K562 (cell line): Measurements from ENCODE around the gene MAGI3. TPM values are rescaled to one million over a fixed set of nuclear protein-coding genes. Genes with fewer than 3 reads are reported as not detected.
A peak's percentile ranks its signal among the peaks of the same experiment; 100 is the strongest.

Source experiments
- ATAC-seq: fragments of 200-7000 bp; cut with Tn5 transposase; 3 replicates; pipeline ENCODE4 v1.9.1; 2020; ENCODE audit warnings: moderate library complexity
- BruUV-seq: library from RNA; stranded (reverse); fragments of 400-500 nt; replicated peaks from 2 replicates; lab custom pipeline; 2021; lab: Mats Ljungman, UMichigan
- CTCF ChIA-PET: fragments of 300-600 bp; formaldehyde crosslinking; extraction: SDS; loops from one replicate; lab custom pipeline; 2021; ENCODE audit warnings: low intra/inter-chr PET ratio; lab: Yijun Ruan, JAX
- POLR2A ChIA-PET: fragments of 300-600, 350-650 bp; sonication (Branson Sonifier 250); formaldehyde crosslinking; extraction: SDS; loops from one replicate; lab custom pipeline; 2021; ENCODE audit warnings: antibody characterized with exemption, inconsistent platforms; lab: Yijun Ruan, JAX
- DNase-seq, 4 experiments: peaks; one replicate each; pipeline versions ENCODE4 v3.0.0 to v3.0.0-alpha.2; 2011 to 2018; ENCODE audit warnings: low spot score in 3 of 4, mixed read lengths in 3 of 4; ENCODE audit errors: extremely low read depth in 1 of 4
- FAIRE-seq: peaks from 2 replicates; lab custom pipeline; 2011; peaks lifted over from hg19 to GRCh38; lab: Jason Lieb, UNC
- H2AFZ ChIP-seq: 2 replicates; pipeline ENCODE4 v1.6.0; 2011; ENCODE audit warnings: low read depth, low read length, control low read depth, inconsistent platforms
- H3K27ac ChIP-seq: fragments of 200-600 bp; 3 replicates; pipeline ENCODE4 v1.8.0; 2011; ENCODE audit warnings: low read depth, mild to moderate bottlenecking, control low read depth, inconsistent platforms, low read length, moderate library complexity, mixed read lengths; ENCODE audit errors: extremely low read depth
- H3K27me3 ChIP-seq, 2 experiments: fragments of 300-600 bp in 1 of 2; 2 replicates in 1 of 2; 3 replicates in 1 of 2; pipeline versions ENCODE4 v1.6.0 to v1.8.0; 2011; ENCODE audit warnings: inconsistent platforms in 2 of 2, low read length in 2 of 2, mild to moderate bottlenecking in 1 of 2, mixed read lengths in 1 of 2, moderate library complexity in 1 of 2; ENCODE audit not compliant: control insufficient read depth in 2 of 2, insufficient read depth in 2 of 2
- H3K36me3 ChIP-seq: fragments of 300-600 bp; 3 replicates; pipeline ENCODE4 v1.8.0; 2011; ENCODE audit warnings: mild to moderate bottlenecking, low read length, inconsistent platforms; ENCODE audit not compliant: control insufficient read depth, insufficient read depth
- H3K4me1 ChIP-seq, 2 experiments: fragments of 200-600 bp in 1 of 2; replicated peaks in 1 of 2; 2 replicates in 1 of 2; 3 replicates in 1 of 2; pipeline versions ENCODE4 v1.5.1 to v1.8.0; 2011; ENCODE audit warnings: inconsistent platforms in 2 of 2, low read length in 2 of 2, mild to moderate bottlenecking in 1 of 2, mixed read lengths in 1 of 2, moderate library complexity in 1 of 2; ENCODE audit not compliant: control insufficient read depth in 2 of 2, insufficient read depth in 2 of 2
- H3K4me2 ChIP-seq: 2 replicates; pipeline ENCODE4 v1.6.1; 2011; ENCODE audit warnings: low read length, control low read depth, inconsistent platforms, mixed read lengths; ENCODE audit not compliant: insufficient read depth
- H3K4me3 ChIP-seq: fragments of 200-600 bp; sonication (generic), shearing (Covaris generic); 2 replicates; pipeline ENCODE4 v1.5.1; 2016; ENCODE audit warnings: control low read depth, inconsistent platforms
- H3K79me2 ChIP-seq: fragments of 200-600 bp; 3 replicates; pipeline ENCODE4 v1.8.0; 2011; ENCODE audit warnings: low read length, inconsistent platforms; ENCODE audit not compliant: control insufficient read depth, insufficient read depth
- H3K9ac ChIP-seq, 2 experiments: 2 replicates each; pipeline versions ENCODE4 v1.6.0 to v1.6.1; 2011; ENCODE audit warnings: low read depth in 2 of 2, low read length in 2 of 2, control low read depth in 1 of 2, inconsistent platforms in 1 of 2, mild to moderate bottlenecking in 1 of 2, mixed read lengths in 1 of 2; ENCODE audit not compliant: insufficient read depth in 1 of 2
- H3K9me1 ChIP-seq: one replicate; pipeline ENCODE4 v1.6.0; 2011; ENCODE audit warnings: inconsistent platforms, mild to moderate bottlenecking, low read length, moderate library complexity; ENCODE audit not compliant: control insufficient read depth, insufficient read depth
- H3K9me3 ChIP-seq: replicated peaks from 2 replicates; pipeline ENCODE4 v1.5.1; 2011; ENCODE audit warnings: low read depth, low read length, inconsistent platforms; ENCODE audit not compliant: control insufficient read depth, insufficient read depth
- H4K20me1 ChIP-seq: replicated peaks from 2 replicates; pipeline ENCODE4 v1.6.1; 2011; ENCODE audit warnings: low read length, inconsistent platforms, mixed read lengths; ENCODE audit not compliant: control insufficient read depth, insufficient read depth
- ATF7 ChIP-seq: fragments of 450-650 bp; IDR thresholded peaks from 2 replicates; pipeline ENCODE4 v1.7.1; 2014; ENCODE audit warnings: mild to moderate bottlenecking, moderate library complexity
- BRCA1 ChIP-seq, 2 experiments: fragments of 450-650 bp in 1 of 2; sonication (generic) in 1 of 2; formaldehyde crosslinking in 1 of 2; IDR thresholded peaks; 2 replicates each; pipeline versions ENCODE4 v1.5.0 to v1.6.1; 2017 to 2020; ENCODE audit warnings: mild to moderate bottlenecking in 1 of 2, missing genetic modification reagents in 1 of 2
- CBFA2T2 ChIP-seq: fragments of 450-650 bp; conservative IDR thresholded peaks from 2 replicates; pipeline ENCODE4 v1.6.1; 2017; ENCODE audit warnings: mild to moderate bottlenecking
- FOXP4 ChIP-seq: sonication (generic); formaldehyde crosslinking; IDR thresholded peaks from 2 replicates; pipeline ENCODE4 v1.8.0; 2022; ENCODE audit warnings: mild to moderate bottlenecking, missing genetic modification reagents, borderline replicate concordance
- JUND ChIP-seq, 2 experiments: IDR thresholded peaks; 2 replicates in 1 of 2; 3 replicates in 1 of 2; pipeline ENCODE4 v1.6.1; 2011; ENCODE audit warnings: borderline replicate concordance in 2 of 2, low read depth in 2 of 2, low read length in 2 of 2, improper control_type of control experiment in 1 of 2, missing biosample characterization in 1 of 2, missing genetic modification characterization in 1 of 2, missing genetic modification reagents in 1 of 2
- KLF13 ChIP-seq: fragments of 450-650 bp; IDR thresholded peaks from 2 replicates; pipeline ENCODE4 v1.6.1; 2016; ENCODE audit warnings: missing genetic modification characterization, low read depth, mild to moderate bottlenecking, missing compliant biosample characterization, moderate library complexity, borderline replicate concordance
- MAX ChIP-seq: sonication (generic); formaldehyde crosslinking; IDR thresholded peaks from 2 replicates; pipeline ENCODE4 v1.9.0; 2022; ENCODE audit warnings: mild to moderate bottlenecking, missing genetic modification reagents
- MEIS2 ChIP-seq: fragments of 450-650 bp; IDR thresholded peaks from 2 replicates; pipeline ENCODE4 v1.6.1; 2014; ENCODE audit warnings: mild to moderate bottlenecking; ENCODE audit not compliant: partially characterized antibody
- NFIC ChIP-seq: fragments of 450-650 bp; IDR thresholded peaks from 2 replicates; pipeline ENCODE4 v1.6.1; 2017; ENCODE audit warnings: mild to moderate bottlenecking, inconsistent platforms
- PHB2 ChIP-seq: fragments of 450-650 bp; IDR thresholded peaks from 2 replicates; pipeline ENCODE4 v1.6.1; 2017; ENCODE audit warnings: low read depth
- PRPF4 ChIP-seq: fragments of 200-400 bp; formaldehyde crosslinking; IDR thresholded peaks from one replicate; pipeline ENCODE4 v1.6.1; 2017; ENCODE audit warnings: low read length, low read depth, mild to moderate bottlenecking; ENCODE audit not compliant: insufficient read depth, poor library complexity, severe bottlenecking
- RNF2 ChIP-seq: sonication (generic); IDR thresholded peaks from 2 replicates; pipeline ENCODE4 v1.6.1; 2016
- XRCC3 ChIP-seq: fragments of 450-650 bp; IDR thresholded peaks from 2 replicates; pipeline ENCODE4 v1.6.1; 2017; ENCODE audit warnings: mild to moderate bottlenecking, moderate library complexity
- XRCC4 ChIP-seq: IDR thresholded peaks from one replicate; pipeline ENCODE4 v1.6.1; 2011; ENCODE audit not compliant: insufficient read depth, insufficient read length; ENCODE audit errors: extremely low read depth
- ZKSCAN8 ChIP-seq: fragments of 200-800 bp; sonication (Bioruptor generic); IDR thresholded peaks from 2 replicates; pipeline ENCODE4 v1.6.1; 2016; ENCODE audit warnings: missing genetic modification characterization, missing compliant biosample characterization
- ZNF239 ChIP-seq: fragments of 250-450 bp; sonication (Bioruptor Pico); IDR thresholded peaks from 2 replicates; pipeline ENCODE4 v1.4.0; 2020; ENCODE audit warnings: mild to moderate bottlenecking
- ZNF316 ChIP-seq: fragments of 450-650 bp; IDR thresholded peaks from 2 replicates; pipeline ENCODE4 v1.6.1; 2016
- WGBS: fragments of 100-300 bp; shearing (Covaris generic); methylation state at CpG from one replicate; pipeline ENCODE4 v1.1.6; 2016; ENCODE audit warnings: low coverage, mixed read lengths; ENCODE audit not compliant: insufficient coverage; ENCODE audit errors: missing lambda C conversion rate; 5-methylcytosine and 5-hydroxymethylcytosine counted together
- in situ Hi-C: fragments of 300-500 bp; cut with MboI; formaldehyde crosslinking; loops from 4 replicates; pipeline ENCODE4 v1.15.0; 2018; ENCODE audit warnings: inconsistent platforms, mixed read lengths
- intact Hi-C: fragments of 100-400 bp; cut with micrococcal nuclease; formaldehyde crosslinking; loops from 2 replicates; pipeline ENCODE4 v1.14.2; 2022
- polyA plus RNA-seq, 8 experiments: library from polyadenylated mRNA; depleted of rRNA in 4 of 8; stranded (reverse) in 5 of 8; unstranded in 3 of 8; fragments of >200 nt; fragmentation: Nextera tagmentation in 2 of 8; fragmentation: Illumina TruSeq in 1 of 8; extraction: Ambion mirVana in 2 of 8; extraction: Trizol in 1 of 8; gene quantifications; 2 replicates each; pipeline versions ENCODE4 v1.2.1 to v1.2.3, GENCODE V29; 2011 to 2014; ENCODE audit warnings: inconsistent platforms in 1 of 8, missing spikeins in 1 of 8
- total RNA-seq, 7 experiments: library from RNA; depleted of rRNA in 6 of 7; stranded (reverse); fragments of >200 nt in 6 of 7; fragmentation: Illumina TruSeq in 2 of 7; extraction: Trizol in 2 of 7; gene quantifications; 2 replicates each; pipeline versions ENCODE4 v1.2.1 to v1.2.3, GENCODE V29; 2011 to 2021; ENCODE audit warnings: low replicate concordance in 1 of 7
- TF ChIP-seq, protein P1 (sequence below): fragments of 450-650 bp; formaldehyde crosslinking; IDR thresholded peaks from 2 replicates; pipeline ENCODE4 v1.4.0; 2022; ENCODE audit warnings: missing genetic modification characterization

Gene MAGI3
- total and polyA plus RNA-seq, 9 of the 15 experiments (the other 6 are each of a cell fraction or from before 2014, with no cell fraction given), result 1.0 to 8.6 (median 5.5) TPM

GRCh38 chr1:113388621-113389358 is 1.5 kb upstream of the MAGI3 start:
- H3K4me1 ChIP-seq, result peaks cover 17 to 23% of the 10 kb centered on the region in 2 experiments; a peak in 4 of 5 replicates
- ChIA-PET POLR2A (interaction anchor here (1.0 to 1.6 kb wide), 2 partner anchors 9 to 247 kb away, joined by 3 read pairs; no protein-coding TSS in a partner anchor), CTCF (no interaction called here)
- no peak for ATAC-seq
- WGBS, result 8% methylated on average over 8 of the region's 8 CpGs
- peak overlapping the region in 1 of 2 experiments; percentile 21; a peak in 1 of 4 replicates for H3K9ac ChIP-seq
- no peak for FAIRE-seq
- intact Hi-C loops, result no loop called here
- H3K9me1 ChIP-seq, result no peaks in the 10 kb centered on the region
- peaks cover 8% of the 10 kb centered on the region for H4K20me1 ChIP-seq
- in situ Hi-C loops, result no loop called here
- no peaks in the 10 kb centered on the region for H3K9me3 ChIP-seq
- no peaks in the 10 kb centered on the region for H3K36me3 ChIP-seq
- H3K27ac ChIP-seq, result no peak overlapping the region
- H3K4me3 ChIP-seq, result peak overlapping the region; percentile 55; the same call in 1 of the 2 replicates
- H2AFZ ChIP-seq, result peak overlapping the region; percentile 91; the same call in 1 of the 2 replicates
- H3K27me3 ChIP-seq, result peaks cover 6 to 13% of the 10 kb centered on the region in 2 experiments; a peak in 4 of 5 replicates
- peak overlapping the region; percentile 87 for H3K4me2 ChIP-seq
- DNase-seq, result peak; percentile 19 to 74 (median 40)
- H3K79me2 ChIP-seq, result 0 out of 3 replicates have a peak, but pooled peaks cover 3% of the 10 kb centered on the region
- BruUV-seq, result no TSS peak
- TF ChIP-seq PHB2 (no peak; the same call in 1 of the 2 replicates), JUND (IDR thresholded peaks at IDR 0.05; ENCODE audit: borderline replicate concordance, low read depth, low read length) (no peak), JUND (tag; IDR thresholded peaks at IDR 0.05; ENCODE audit: borderline replicate concordance, low read depth, low read length) (no peak; the same call in 2 of the 3 replicates), ATF7 (no peak), KLF13 (tag) (no peak), ZNF239 (CRISPR knock-in tag) (no peak), ZNF316 (no peak), XRCC3 (no peak), MEIS2 (peak; percentile 11), BRCA1 (IDR thresholded peaks at IDR 0.05) (no peak), BRCA1 (CRISPR knock-in tag; IDR thresholded peaks at IDR 0.05) (no peak), XRCC4 (no peak), MAX (CRISPR knock-in tag) (no peak), NFIC (peak; percentile 73), FOXP4 (CRISPR knock-in tag) (0 out of 2 replicates have a peak, but pooled peaks have one; percentile 8), CBFA2T2 (peak; percentile 93), ZKSCAN8 (CRISPR knock-in tag) (no peak), RNF2 (no peak), PRPF4 (no peak)
- TF ChIP-seq, protein P1, sequence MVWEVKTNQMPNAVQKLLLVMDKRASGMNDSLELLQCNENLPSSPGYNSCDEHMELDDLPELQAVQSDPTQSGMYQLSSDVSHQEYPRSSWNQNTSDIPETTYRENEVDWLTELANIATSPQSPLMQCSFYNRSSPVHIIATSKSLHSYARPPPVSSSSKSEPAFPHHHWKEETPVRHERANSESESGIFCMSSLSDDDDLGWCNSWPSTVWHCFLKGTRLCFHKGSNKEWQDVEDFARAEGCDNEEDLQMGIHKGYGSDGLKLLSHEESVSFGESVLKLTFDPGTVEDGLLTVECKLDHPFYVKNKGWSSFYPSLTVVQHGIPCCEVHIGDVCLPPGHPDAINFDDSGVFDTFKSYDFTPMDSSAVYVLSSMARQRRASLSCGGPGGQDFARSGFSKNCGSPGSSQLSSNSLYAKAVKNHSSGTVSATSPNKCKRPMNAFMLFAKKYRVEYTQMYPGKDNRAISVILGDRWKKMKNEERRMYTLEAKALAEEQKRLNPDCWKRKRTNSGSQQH (CRISPR knock-in tag), result no peak
